Measurements from ENCODE around the gene BST2.

DNA sequence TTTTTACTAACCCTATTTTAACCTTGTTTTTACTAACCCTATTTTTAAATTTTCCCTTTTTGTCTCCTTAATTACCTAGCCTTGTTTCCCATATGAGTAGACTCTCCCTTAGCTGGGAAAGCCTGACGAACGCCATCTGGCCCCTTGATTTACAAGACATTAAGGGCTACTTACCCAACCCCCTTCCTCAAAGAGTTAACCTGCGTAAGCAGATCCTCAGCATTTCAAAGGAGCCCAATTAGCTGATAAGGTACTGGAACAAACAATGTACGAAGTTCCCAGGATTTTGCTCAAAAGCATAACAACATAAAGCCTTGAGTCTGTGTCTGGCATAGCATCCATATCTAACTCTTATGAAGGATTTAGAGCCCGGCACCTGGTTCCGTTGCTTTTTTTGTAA, 9.7 kb upstream of the BST2 start:
- TF ChIP-seq CTCF (IDR thresholded peaks at IDR 0.05; ENCODE audit: insufficient read depth, low read depth, low read length) (no peak), EZH2 (IDR thresholded peaks at IDR 0.05; ENCODE audit: insufficient read depth, low read length) (no peak)
